GM12878 (cell line): Measurements from ENCODE around the gene GPC6.

ENCODE experiments used
- BHLHE40 ChIP-seq, 2 experiments: fragments of 450-650 bp in 1 of 2; IDR thresholded peaks; 2 replicates each; pipeline ENCODE4 v1.6.1; 2011 to 2017; ENCODE audit warnings: low read depth in 2 of 2, borderline replicate concordance in 1 of 2, improper control_type of control experiment in 1 of 2, low read length in 1 of 2, mild to moderate bottlenecking in 1 of 2
- CTCF ChIP-seq, 3 experiments: IDR thresholded peaks in 2 of 3; conservative IDR thresholded peaks in 1 of 3; 2 replicates each; pipeline ENCODE4 v1.5.1; 2011; ENCODE audit warnings: low read depth in 3 of 3, low read length in 3 of 3, mild to moderate bottlenecking in 3 of 3, control low read depth in 2 of 3, moderate library complexity in 2 of 3, inconsistent platforms in 1 of 3, mixed read lengths in 1 of 3; ENCODE audit not compliant: control insufficient read depth in 2 of 3, insufficient read depth in 1 of 3; ENCODE audit errors: extremely low read depth in 1 of 3
- EP300 ChIP-seq, 2 experiments: fragments of 150-350 bp in 1 of 2; IDR thresholded peaks; 2 replicates each; pipeline ENCODE4 v1.6.1; 2011 to 2012; ENCODE audit warnings: low read depth in 2 of 2, low read length in 2 of 2, borderline replicate concordance in 1 of 2, improper control_type of control experiment in 1 of 2, inconsistent platforms in 1 of 2; ENCODE audit not compliant: control insufficient read depth in 1 of 2
- SMC3 ChIP-seq: IDR thresholded peaks from 2 replicates; pipeline ENCODE4 v1.6.1; 2011; ENCODE audit warnings: low read length, improper control_type of control experiment, borderline replicate concordance

GRCh38 chr13:94269557-94269956 is 1043.0 kb downstream of the GPC6 start:
- TF ChIP-seq CTCF (IDR thresholded peaks at IDR 0.05 in 2 of 3, conservative IDR thresholded peaks at IDR 0.05 in 1 of 3; ENCODE audit: control insufficient read depth in 2 of 3, extremely low read depth in 1 of 3, insufficient read depth in 1 of 3, low read depth in 3 of 3, low read length in 3 of 3), result no peak
- TF ChIP-seq SMC3, result no peak
- TF ChIP-seq BHLHE40 (IDR thresholded peaks at IDR 0.05; ENCODE audit: borderline replicate concordance in 1 of 2, low read depth in 2 of 2, low read length in 1 of 2), result no peak
- TF ChIP-seq EP300 (IDR thresholded peaks at IDR 0.05; ENCODE audit: borderline replicate concordance in 1 of 2, control insufficient read depth in 1 of 2, low read depth in 2 of 2, low read length in 2 of 2), result no peak
